Activated CD8-positive, alpha-beta memory T cell treated with anti-CD3 and anti-CD28 coated beads, Interleukin-2, amount 50 U/mL, for 48 hours (primary cell): ENCODE results near the gene ZNF556.

ENCODE experiments used
- DNase-seq: peaks from one replicate; pipeline ENCODE4 v3.0.0-alpha.2; 2020

Gene ZNF556

DNA sequence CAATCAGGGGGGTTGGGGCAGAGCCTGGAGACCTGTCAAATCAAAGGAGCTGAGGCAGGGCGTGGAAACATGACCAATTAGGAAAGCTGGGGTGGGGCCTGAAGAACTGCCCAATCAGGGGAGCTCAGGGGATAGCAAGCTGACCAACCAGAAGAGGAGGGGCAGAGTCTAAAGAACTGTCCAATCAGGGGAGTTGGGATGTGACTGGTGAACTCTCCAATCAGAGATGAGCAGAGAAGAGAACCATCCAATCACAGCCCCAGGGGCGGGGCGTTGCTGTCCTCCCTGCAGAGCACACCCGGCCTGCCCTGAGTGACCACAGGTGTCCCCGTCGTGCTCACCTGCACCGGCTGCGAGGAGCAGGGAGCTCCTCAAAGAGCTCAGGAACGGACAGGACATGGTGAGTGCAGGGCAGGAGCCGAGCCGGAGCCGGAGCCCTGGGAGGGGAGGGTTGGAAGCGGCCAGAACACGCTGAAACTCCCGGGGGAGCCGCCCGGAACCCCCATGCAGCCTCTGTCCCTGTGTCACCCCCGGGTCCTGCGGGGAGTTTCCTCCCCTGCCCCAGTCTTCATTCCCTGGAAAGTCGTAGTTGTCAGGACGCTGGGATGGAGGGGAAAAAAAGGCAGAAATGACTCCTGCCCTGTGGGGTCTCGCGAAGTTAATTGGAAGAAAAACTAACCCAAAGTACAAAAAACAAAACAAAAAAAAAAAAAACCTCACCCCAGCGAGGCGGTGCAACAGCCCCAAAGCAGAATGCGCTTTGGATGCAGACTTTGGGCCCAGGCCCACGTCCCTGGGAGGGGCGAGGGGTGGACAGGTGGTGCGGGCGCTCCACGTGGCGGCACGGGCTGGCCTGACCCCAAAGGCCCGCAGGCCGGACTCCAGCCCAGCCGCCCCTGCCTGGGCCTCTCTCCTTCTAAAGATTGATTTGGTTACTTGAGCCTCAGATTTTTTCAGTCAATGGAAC lies at the start of gene ZNF556:
Gene ZNF556, plus strand, starts transcription at position 311 of the 967 bp plus-strand sequence. Its CDS starts 87 bp downstream, at position 398.
- no peak for DNase-seq

DNA sequence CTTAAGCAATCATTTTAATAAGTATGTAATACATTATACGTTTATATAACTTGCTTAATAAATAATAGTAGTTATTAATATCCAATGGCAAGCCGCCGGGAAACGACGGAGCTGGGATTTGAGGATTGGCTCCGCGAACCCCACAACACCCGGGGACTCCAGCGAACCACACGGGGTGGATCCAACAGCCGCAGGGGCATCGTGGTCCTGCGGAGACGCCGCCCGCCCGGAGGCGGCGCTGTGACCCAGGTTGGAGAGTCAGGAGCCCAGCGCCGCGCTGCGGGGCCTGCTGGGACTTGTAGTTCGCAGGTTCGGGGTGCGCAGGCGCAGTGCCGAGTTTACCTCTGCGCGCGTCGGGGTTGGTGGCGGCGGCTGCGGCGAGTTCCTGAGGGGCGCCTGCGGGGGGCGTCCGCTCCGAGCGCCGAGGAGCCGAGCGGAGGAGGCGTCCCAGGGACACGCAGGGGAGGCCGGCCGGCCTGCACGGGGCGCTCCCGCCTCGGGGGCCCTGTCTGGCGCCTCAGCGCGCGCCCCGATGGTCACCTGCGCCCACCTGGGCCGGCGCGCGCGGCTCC lies 47.5 kb upstream of the ZNF556 start, which contains the start of gene ZNF554:
Gene ZNF554, plus strand, starts transcription at position 329 of the 572 bp plus-strand sequence. Its CDS starts 204 bp downstream, at position 533.
- peak; percentile 100 for DNase-seq

DNA sequence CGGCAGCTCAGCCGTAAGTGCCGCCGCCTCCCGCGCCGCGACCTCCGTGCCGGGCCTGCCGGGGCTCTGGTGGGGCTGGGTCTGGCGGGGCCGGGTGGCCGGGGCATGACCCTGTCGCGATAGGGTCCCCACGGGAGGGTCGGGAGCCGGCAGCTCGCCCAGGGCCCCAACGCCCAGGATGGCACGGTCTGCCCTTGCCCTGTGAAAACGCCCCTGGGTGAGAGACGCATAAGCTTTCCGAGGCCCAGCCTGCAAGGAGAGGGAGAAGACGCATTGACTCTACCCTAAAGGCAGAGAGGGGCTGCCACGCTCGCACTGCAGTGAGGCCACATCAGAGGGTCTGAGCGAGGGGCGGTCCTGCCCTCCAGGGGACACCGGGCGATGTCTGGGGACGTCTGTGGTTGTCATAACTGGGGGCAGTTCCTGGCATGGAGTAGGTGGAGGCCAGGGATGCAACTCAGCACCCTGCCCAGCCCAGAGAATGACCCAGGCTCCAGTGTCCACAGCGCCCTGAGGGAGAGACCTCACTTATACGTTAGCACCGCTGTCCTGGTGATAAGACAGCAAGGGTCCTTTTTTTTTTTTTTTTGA lies 46.9 kb upstream of the ZNF556 start:
- peak; percentile 62 for DNase-seq

DNA sequence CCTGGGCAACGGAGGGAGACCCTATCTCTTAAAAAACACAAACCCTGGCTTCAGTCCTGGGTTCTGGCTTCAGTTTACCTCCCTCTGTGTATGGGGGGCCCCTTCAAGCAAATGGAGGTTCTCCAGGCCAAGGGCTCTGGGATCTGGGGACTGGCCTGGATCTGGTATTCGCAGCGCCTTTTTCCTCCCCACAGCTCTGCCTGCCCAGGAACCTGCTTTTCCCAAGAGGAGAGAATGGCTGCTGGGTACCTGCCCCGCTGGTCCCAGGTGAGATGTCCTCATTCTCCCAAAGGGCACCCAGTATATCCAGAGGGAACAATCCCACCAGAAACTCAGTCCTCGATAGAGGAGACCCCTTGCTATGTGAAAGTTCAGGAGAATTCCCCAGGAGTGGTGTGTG lies 44.3 kb upstream of the ZNF556 start:
- no peak for DNase-seq

DNA sequence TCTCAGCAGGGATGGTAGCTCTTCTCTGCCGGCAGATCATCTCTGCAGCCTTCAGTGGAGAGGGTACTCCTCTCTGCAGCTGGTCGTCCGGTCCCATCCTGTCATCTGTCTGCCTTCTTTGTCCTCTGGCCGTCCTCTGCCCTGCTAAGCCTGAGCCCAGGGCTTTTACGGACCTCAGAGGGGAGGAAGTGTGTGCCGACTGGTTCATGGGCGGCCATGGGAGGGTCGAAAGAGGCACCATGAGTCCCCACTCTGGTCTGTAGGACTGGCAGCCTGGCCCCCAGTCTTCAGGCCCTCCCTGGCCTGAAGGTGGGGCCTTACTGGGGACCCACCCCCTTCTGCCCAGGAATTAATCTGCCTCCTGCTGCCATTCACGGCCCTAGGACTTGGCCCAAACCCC lies 43.5 kb upstream of the ZNF556 start:
- DNase-seq: no peak

DNA sequence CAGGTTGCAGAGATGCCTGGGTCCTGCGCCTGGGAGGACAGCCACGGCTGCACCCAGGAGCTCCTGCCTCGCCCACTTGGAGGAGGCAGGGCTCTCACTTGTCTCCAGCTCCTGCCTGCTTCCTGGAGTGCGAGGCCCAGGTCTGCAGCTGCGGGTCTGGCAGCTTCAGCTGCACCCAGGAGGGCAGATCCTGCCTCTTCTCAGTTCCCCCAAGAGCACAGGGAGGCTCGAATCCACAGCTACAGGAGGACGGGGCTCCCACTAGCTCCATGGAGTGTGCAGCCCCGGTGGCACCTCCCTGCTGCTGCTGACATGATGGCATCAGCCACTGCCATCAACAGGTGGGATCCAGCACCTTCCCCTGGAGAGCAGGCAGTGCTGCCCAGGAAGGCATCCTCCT lies 43.0 kb upstream of the ZNF556 start:
- no peak for DNase-seq

DNA sequence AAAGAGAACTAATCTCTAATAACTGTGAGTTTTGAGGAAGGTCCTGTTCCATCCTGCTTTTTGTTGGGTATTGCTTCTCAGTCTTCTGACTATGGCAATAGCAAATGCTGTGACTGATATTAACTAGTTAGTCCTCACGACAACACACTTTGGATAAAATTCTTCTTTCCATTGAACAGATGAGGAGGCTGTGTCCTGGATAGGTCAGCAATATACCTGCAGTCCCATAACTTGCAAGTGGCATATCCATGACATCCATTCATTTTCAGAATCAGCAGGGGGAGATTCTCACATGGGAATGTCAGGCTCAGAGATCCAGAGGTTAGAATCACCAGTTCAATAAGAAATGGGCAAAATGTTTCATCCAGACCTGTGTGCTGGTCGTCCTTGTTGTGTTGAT lies 40.1 kb upstream of the ZNF556 start:
- no peak for DNase-seq

DNA sequence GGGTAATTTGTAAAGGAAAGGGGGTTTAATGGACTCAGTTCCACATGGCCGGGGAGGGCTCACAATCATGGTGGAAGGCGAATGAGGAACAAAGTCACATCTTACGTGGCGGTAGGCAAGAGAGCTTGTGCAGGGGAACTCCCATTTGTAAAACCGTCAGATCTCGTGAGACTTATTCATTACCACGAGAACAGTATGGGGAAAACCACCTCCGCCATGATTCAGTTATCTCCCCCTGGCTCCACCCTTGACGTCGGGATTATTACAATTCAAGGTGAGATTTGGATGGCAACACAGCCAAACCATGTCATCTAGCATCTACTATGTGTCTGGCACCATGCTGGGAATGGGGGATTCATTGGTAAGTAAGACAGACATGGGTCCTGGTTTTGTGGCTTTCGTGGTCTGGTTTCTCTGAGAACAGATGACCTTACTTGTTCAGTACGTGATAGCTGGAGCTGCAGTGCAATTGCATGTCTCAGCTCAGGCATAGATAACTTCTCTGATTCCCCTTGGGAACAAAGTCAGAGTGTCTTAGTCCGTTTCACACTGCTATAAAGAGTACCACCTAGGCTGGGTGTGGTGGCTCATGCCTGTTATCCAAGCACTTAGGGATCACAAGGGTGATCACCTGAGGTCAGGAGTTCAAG lies 39.2 kb upstream of the ZNF556 start:
- no peak for DNase-seq

DNA sequence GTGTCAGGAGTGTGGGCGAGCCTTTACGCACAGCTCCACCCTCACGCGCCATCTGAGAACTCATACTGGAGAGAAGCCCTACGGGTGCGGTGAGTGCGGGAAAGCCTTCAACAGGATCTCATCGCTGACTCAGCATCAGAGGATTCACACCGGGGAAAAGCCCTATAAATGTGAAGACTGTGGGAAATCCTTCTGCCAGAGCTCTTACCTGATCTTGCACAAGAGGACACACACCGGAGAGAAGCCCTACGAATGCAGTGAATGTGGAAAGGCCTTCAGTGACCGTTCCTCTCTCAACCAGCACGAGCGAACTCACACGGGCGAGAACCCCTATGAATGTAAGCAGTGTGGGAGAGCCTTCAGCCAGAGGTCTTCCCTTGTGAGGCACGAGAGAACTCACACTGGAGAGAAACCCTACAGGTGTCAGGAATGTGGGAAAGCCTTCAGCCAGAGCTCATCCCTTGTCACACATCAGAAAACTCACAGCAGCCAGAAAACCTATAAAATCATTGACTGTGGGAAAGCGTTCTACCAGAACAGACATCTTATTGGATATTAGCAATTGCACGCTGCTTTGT lies 32.8 kb upstream of the ZNF556 start:
- DNase-seq: no peak

DNA sequence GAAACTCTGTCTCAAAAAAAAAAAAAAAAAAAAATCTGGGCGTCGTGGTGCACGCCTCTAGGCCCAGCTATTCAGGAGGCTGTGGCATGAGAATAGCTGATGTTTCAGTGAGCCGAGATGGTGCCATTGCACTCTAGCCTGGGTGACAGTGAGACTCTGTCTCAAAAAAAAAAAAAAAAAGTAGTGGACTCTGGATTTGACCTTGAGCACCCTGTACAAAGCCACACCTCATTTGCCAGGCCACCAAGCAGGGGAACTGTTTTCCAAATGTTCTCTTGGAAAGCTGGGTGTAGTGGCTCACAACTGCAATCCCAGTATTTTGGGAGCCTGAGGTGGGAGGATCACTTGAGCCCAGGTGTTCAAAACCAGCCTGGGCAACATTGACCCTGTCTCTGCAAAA lies 29.7 kb upstream of the ZNF556 start:
- no peak for DNase-seq

DNA sequence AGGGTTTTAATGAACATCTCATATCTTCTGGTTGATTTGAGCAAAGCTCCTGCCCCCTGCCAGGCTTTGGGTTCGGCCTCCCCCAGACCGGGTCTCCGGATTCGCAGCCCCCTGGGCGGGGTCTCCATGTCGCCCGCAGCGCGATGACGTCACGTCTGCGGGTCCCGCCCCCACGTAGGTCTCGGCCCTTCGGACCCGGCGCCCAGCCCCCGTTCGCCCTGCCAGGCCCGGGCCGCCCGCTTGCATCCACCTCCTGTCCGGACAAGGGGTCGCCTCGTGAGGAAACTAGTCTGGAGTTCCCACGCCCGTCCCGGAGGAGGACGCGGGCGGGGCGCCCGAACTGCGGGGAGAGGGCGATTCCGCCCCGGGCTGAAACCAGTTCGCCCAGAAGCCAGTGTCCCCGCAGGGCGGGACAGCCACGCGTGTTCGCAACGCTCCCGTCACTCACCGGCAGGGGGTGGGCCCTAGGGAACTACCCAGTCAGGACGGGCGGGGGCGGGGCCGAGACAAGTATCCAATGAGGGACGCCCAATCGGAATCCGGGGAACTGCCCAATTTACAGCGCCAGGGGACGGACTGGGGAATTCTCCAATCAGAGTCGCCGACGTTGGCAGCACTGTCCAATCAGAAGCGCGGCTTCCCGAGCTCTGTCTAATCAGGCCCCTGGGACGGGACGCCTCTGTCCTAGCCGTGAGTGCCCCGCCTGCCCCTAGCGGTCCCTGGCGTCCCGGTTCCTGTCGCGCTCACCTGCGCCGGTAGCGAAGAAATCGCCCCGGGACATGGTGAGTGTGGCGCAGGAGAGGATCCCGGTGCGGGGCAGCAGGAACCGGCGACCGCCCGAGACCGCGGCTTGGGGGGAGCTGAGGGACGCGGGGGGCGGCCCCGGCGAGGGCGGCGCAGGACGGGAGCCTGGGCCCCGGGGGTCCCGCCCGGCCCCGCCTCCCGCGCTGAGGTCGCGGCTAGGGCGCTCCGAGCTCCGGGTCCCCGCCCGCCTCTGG lies 26.0 kb upstream of the ZNF556 start, which contains the start of gene ZNF555:
Gene ZNF555, plus strand, starts transcription at position 682 of the 998 bp plus-strand sequence. Its CDS starts 98 bp downstream, at position 780.
- DNase-seq: peak; percentile 96

DNA sequence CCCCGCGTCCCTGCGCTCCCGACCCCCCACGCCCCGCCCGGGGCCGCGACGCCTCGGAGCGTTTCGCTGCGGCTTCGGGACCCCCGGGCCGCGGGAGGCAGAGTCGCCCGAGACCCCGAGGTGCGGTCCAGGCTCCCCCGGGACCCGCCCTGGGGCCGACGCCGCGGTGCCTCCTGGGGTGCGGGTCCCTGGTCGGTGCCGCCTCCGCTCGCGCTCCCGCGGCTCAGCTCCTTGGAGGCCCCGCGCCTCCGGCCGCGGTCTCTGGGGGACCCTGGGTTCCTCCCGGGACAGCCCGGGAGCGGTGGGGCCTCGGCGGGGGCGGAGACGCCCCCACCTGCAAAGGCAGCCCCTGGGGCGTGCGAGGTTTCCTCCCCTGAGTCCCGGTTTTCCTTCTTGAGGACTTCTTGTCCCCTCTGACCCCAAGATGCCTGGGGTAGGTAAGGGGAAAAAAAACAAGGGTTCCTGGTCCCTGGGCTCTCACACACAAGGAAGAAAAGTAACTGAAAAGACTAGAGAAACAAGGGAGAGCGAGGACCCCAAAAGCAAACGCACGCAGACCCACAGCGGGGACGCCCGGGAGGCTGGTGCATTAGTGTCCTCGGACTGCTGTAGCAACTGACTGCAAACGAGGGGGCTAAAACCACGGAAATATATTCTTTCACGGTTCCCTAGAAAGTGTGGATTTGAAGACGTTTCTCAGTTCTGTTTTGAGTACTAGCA lies 25.1 kb upstream of the ZNF556 start:
- DNase-seq: no peak

DNA sequence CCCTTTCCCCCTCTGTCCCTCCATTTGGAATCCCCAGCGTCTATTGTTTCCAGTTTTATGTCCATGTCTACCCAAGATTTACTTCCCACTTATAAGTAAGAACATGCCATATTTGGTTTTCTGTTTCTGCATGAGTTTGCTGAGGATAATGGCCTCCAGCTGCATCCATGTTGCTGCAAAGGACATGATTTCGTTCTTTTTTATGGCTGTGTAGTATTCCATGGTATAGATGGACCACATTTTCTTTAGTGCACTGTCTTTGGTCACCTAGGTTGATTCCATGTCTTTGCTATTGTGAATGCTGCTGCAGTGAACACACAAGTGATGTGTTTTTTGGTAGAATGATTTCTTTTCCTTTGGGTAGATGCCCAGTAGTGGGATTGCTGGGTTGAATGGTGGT lies 22.0 kb upstream of the ZNF556 start:
- no peak for DNase-seq

DNA sequence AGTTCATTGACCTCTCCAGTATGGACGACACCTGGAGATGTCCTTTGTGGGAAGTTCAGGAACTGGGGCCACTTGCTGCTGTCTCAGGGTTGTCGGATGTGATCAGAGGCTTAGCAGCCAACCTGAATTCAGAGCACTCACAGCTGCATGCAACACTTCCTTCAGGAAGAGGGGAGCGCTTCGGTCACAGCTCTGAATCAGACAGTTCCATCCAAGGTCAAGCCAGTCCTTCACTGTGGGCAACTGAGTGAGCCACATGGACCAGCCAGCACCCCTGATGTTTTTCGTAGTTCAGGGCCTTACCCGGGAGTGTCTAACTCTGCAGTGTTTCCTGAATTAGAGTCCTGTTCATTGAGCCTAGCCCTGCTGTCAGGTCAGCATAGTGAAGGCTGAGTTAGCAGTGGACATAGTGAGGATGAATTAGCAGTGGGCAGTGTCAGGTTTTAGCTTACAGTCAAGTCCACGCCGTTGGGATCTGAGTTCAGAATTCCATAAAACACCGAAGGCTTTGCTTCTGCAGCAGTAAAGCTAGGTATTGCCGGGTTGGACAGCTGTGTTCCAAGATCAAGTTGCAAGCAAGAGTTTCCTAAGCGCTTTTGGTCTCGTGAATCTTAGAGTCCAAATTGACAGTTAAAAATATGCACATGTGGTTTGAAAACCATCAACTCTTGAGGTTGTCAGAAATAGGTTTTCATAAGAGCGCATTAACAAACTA lies 20.8 kb upstream of the ZNF556 start:
- no peak for DNase-seq

DNA sequence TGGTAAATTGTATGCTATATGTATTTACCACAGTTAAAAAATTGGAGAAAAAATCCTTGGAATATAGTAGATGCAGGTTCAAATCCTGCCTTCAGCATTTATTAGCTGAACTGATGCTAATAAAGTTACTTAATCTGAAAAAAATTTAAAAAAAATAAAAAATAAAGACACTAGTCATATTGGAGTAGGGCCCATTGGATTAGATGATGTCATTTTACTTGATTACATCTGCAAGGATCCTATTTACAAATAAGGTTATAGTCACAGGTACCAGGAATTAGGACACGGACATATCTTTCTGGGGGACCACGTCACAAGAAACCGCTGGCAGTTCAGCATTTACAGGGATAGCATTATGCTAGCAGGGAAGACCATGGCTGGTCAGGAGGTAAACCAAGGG lies 19.6 kb upstream of the ZNF556 start:
- DNase-seq: no peak

DNA sequence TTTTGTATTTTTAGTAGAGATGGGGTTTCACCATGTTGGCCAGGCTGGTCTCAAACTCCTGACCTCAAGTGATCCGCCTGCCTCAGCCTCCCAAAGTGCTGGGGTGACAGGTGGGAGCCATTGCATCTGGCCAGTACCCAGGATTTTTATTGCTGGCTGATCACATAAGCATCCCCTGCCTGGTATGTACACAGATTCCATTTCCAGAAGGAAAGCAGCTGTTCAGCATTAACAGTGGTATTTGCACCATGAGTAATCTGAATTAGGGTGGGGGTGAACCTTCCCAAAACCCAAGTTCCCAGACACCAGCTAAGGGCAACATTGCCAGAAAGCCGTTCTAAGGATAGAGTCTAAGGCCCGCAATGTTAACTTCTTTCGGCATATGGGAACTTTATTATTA lies 18.5 kb upstream of the ZNF556 start:
- no peak for DNase-seq

DNA sequence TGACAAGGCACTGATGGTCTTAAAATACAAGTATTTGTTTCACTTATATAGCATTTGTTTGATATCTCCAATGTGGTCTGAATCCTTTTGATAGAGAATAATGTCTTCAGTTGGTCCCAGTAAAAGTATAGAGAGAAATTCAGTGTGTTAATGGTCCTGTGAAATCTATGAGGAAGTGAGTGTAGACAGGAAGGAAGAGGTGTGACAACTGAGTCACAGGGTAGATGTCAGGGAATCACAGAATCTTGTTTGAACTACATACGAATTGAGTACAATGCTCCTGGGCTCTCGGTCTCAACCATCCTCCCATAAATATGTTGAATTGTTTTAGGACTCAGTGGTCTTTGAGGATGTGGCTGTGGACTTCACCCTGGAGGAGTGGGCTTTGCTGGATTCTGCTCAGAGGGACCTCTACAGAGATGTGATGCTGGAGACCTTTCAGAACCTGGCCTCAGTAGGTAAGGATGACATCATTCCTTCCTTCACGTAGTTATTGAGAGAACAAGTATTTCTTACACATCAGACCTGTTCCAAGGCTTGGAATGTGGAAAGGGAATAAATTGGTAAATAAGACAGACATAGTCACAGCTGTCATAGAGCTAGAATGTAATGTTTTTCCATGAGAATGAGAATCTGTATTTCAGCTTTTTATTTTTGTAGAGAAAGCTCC lies 16.7 kb upstream of the ZNF556 start:
- DNase-seq: no peak

DNA sequence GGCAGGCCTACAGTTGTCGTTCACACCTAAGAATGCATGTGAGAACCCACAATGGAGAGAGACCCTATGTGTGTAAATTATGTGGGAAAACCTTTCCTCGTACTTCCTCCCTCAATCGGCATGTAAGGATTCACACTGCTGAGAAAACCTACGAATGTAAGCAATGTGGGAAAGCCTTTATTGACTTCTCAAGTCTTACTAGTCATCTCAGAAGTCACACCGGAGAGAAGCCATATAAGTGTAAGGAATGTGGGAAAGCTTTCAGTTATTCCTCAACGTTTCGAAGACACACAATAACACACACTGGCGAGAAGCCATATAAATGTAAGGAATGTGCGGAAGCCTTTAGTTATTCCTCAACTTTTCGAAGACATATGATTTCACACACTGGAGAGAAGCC lies 14.5 kb upstream of the ZNF556 start:
- no peak for DNase-seq

DNA sequence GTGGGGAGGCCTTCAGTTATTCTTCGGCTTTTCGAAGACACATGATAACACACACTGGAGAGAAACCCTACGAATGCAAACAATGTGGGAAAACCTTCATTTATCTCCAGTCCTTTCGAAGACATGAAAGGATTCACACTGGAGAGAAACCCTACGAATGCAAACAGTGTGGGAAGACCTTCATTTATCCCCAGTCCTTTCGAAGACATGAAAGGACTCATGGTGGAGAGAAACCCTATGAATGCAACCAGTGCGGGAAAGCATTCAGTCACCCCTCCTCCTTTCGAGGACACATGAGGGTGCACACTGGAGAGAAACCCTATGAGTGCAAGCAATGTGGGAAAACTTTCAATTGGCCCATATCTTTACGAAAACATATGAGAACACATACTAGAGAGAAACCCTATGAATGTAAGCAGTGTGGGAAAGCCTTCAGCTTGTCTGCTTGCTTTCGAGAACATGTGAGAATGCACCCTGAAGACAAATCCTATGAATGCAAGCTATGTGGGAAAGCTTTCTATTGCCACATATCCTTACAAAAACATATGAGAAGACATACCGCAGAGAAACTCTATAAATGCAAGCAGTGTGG lies 14.0 kb upstream of the ZNF556 start:
- DNase-seq: no peak
